HL-60 (cell line): ENCODE results near the gene CYP2F1.

ENCODE experiments used
- DNase-seq, 2 experiments: peaks; one replicate each; pipeline ENCODE4 v3.0.0-alpha.2; 2010 to 2020; ENCODE audit warnings: low read depth in 1 of 2, low spot score in 1 of 2
- H3K27ac ChIP-seq: fragments of 250-450 bp; sonication (Bioruptor Pico); replicated peaks from 2 replicates; pipeline ENCODE4 v1.5.1; 2020; ENCODE audit warnings: mild to moderate bottlenecking, moderate library complexity
- H3K27me3 ChIP-seq: fragments of 250-450 bp; sonication (Bioruptor Pico); 2 replicates; pipeline ENCODE4 v1.5.1; 2021; ENCODE audit warnings: mild to moderate bottlenecking, moderate library complexity; ENCODE audit not compliant: insufficient read depth, poor library complexity, severe bottlenecking
- H3K4me3 ChIP-seq: replicated peaks from 2 replicates; pipeline ENCODE4 v1.5.1; 2011; ENCODE audit warnings: mild to moderate bottlenecking, control low read depth, low read length; ENCODE audit not compliant: insufficient read depth
- CTCF ChIP-seq: IDR thresholded peaks from one replicate; pipeline ENCODE4 v1.5.1; 2011; ENCODE audit warnings: low read length, control low read depth, inconsistent platforms; ENCODE audit not compliant: insufficient read depth
- GABPA ChIP-seq: IDR thresholded peaks from 2 replicates; pipeline ENCODE4 v1.6.1; 2012; ENCODE audit warnings: low read depth
- POLR2AphosphoS5 ChIP-seq: IDR thresholded peaks from 2 replicates; pipeline ENCODE4 v1.6.1; 2012; ENCODE audit warnings: low read depth
- REST ChIP-seq: IDR thresholded peaks from 2 replicates; pipeline ENCODE4 v1.6.1; 2012; ENCODE audit warnings: low read depth; ENCODE audit not compliant: insufficient replicate concordance
- SPI1 ChIP-seq: IDR thresholded peaks from 2 replicates; pipeline ENCODE4 v1.6.1; 2012; ENCODE audit warnings: low read depth, mild to moderate bottlenecking, borderline replicate concordance

CYP2F1 gene

GRCh38 chr19:41174297-41174928 lies 60.2 kb downstream of the CYP2F1 start:
- TF ChIP-seq REST (no peak), POLR2AphosphoS5 (no peak), GABPA (no peak), CTCF (no peak), SPI1 (no peak)
- DNase-seq: no peak
- H3K27ac ChIP-seq: no peak overlapping the region
- H3K27me3 ChIP-seq: no peaks in the 10 kb centered on the region
- H3K4me3 ChIP-seq: no peak overlapping the region

GRCh38 chr19:41175801-41176777 lies 61.9 kb downstream of the CYP2F1 start:
- TF ChIP-seq CTCF: no peak
- no peak for TF ChIP-seq GABPA
- TF ChIP-seq SPI1: no peak
- TF ChIP-seq REST: no peak
- no peak for TF ChIP-seq POLR2AphosphoS5
- Histone ChIP-seq H3K27me3 (no peaks in the 10 kb centered on the region), H3K27ac (no peak overlapping the region), H3K4me3 (no peak overlapping the region)
- DNase-seq: peak; percentile 47 to 82
